Islet of Langerhans (tissue), 1 donor: Measurements from ENCODE around the gene PKN2.
"Not testable (repeated sequence)": the region's sequence is repeated elsewhere in the genome, so short reads cannot be mapped to it uniquely, and the experiment has no call there.

Source experiments
- FAIRE-seq: peaks from one replicate; lab custom pipeline; 2011; peaks lifted over from hg19 to GRCh38; lab: Jason Lieb, UNC

The PKN2 gene

GRCh38 chr1:88799491-88799890 is 115.4 kb downstream of the PKN2 start:
- FAIRE-seq: no peak

- no peak for FAIRE-seq
These were observed 116.4 kb downstream of the PKN2 start for GRCh38 chr1:88800382-88801051.

- FAIRE-seq: peak; percentile 41
These were observed 117.6 kb downstream of the PKN2 start for GRCh38 chr1:88801575-88802208.

GRCh38 chr1:88802404-88802803 is 118.3 kb downstream of the PKN2 start:
- no peak for FAIRE-seq

- FAIRE-seq: peak; percentile 92
These were observed 118.9 kb downstream of the PKN2 start for GRCh38 chr1:88802950-88803349.

GRCh38 chr1:88803444-88803843 is 119.4 kb downstream of the PKN2 start:
- FAIRE-seq: no peak

- FAIRE-seq: no peak
These were observed 128.3 kb downstream of the PKN2 start for GRCh38 chr1:88812366-88812765.

- FAIRE-seq: peak; percentile 69
These were observed 129.4 kb downstream of the PKN2 start for GRCh38 chr1:88813471-88813870.

GRCh38 chr1:88819642-88820041 is 135.6 kb downstream of the PKN2 start:
- FAIRE-seq: not testable (repeated sequence)

- FAIRE-seq: no peak
These were observed 141.6 kb downstream of the PKN2 start for GRCh38 chr1:88825721-88826120.

GRCh38 chr1:88847643-88848042 is 163.6 kb downstream of the PKN2 start:
- no peak for FAIRE-seq

GRCh38 chr1:88851303-88852063 is 167.4 kb downstream of the PKN2 start:
- FAIRE-seq: no peak

- FAIRE-seq: no peak
These were observed 183.9 kb downstream of the PKN2 start for GRCh38 chr1:88867743-88868521.

- not testable (repeated sequence) for FAIRE-seq
These were observed 185.6 kb downstream of the PKN2 start for GRCh38 chr1:88869644-88870043.

GRCh38 chr1:88873737-88874349 is 189.8 kb downstream of the PKN2 start:
- no peak for FAIRE-seq

GRCh38 chr1:88875595-88875994 is 191.5 kb downstream of the PKN2 start:
- no peak for FAIRE-seq

- no peak for FAIRE-seq
These were observed 192.7 kb downstream of the PKN2 start for GRCh38 chr1:88876573-88877365.

GRCh38 chr1:88877382-88877825 is 193.3 kb downstream of the PKN2 start:
- FAIRE-seq: peak; percentile 99

GRCh38 chr1:88877911-88878310 is 193.8 kb downstream of the PKN2 start:
- no peak for FAIRE-seq

GRCh38 chr1:88878731-88879130 is 194.7 kb downstream of the PKN2 start:
- no peak for FAIRE-seq

- FAIRE-seq: not testable (repeated sequence)
These were observed 196.6 kb downstream of the PKN2 start for GRCh38 chr1:88880717-88881116.
